Activated CD4-positive, CD25-positive, alpha-beta regulatory T cell treated with anti-CD3 and anti-CD28 coated beads, Interleukin-2, amount 50 U/mL, for 16 hours (primary cell): ENCODE measurements around the gene C19orf81.

Source experiments
- DNase-seq: peaks from one replicate; pipeline ENCODE4 v3.0.0-alpha.2; 2020; ENCODE audit warnings: low read depth, low spot score

C19orf81 gene

DNA sequence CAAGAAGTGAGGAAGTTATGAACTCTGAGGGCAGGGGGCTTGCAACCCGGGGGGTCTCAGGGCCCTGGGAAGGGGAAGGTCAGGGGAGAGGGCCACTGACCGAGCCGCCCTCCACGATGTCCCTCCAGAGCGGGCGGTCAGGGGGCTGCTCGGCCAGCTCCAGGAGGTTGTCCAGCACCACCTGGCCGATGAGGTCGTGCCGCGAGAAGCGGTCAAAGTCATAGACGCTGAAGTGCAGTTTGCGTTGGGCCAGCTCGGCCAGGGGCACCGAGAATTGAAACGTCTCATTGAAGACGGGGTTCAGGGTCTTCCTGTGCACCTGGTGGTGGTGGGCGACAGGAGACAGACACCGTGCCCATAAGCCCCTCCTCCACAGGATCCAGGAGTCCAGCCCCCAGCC is 20.1 kb upstream of the C19orf81 start:
- DNase-seq = no peak

DNA sequence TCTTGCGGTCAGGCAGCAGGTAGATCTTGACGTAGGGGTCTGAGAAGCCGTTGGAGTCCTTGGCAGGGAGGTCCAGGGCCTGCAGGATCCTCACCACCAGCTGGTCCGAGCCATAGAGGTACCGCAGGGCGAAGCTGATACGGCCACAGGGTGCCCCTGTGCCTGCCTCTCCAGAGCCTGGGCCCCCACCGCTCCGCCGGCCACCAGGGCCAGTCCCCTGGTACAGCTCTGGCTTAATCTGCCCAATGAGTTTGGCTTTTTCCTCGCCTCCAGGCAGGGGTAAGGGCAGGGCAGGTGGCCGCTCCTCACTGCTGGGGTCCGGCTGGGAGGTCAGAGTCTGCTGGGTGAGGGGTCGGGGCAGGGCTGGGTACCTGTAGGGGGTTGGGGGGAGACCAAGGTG is 19.4 kb upstream of the C19orf81 start:
- DNase-seq = no peak

GRCh38 chr19:50632151-50632835 is 17.0 kb upstream of the C19orf81 start:
- no peak for DNase-seq

- DNase-seq = no peak
Observed at GRCh38 chr19:50633359-50633758, 15.9 kb upstream of the C19orf81 start.

GRCh38 chr19:50633973-50634372 is 15.3 kb upstream of the C19orf81 start:
- no peak for DNase-seq

DNA sequence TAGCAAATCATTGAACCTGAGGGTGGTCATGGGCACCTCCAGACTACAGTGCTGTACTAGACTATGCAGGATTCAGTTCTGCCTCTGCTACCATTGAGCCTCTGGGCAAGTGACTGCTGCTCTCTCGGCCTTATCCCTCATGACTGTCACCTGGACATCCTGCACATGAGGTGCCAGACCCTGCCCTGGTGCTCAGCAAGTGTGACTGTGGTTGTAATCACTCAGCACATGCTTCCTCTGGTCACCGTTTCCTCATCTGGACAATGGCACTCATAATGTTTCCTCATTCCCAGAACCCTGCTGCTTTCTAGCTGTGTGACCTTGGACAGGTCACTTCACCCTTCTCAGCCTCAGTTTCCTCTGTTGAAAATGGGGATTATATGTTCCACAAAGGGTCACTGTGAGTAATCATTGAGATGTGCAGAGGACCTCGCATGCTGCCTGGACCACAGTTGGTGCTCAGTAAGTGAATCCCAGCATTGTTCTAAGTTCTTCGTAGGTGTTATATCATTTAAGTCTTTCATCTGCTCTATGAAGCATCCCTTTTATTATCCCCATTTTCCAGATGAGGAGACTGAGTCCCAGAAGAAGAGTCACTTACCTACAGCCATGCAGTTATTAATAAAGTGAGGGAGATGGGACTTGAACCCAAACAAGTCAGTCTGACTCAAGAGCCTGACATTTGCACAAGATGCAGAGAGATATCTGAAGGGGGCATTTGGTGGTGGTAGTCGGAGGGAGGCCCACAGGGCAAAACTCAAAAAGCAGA is 12.7 kb upstream of the C19orf81 start:
- no peak for DNase-seq

- no peak for DNase-seq
Observed at GRCh38 chr19:50638600-50638999, 10.6 kb upstream of the C19orf81 start.

GRCh38 chr19:50639121-50640112 is 9.8 kb upstream of the C19orf81 start, which contains the start of gene SYT3:
Gene SYT3 (minus strand): TSS chr19:50639881. CDS start chr19:50637411, 2,470 bp downstream.
- DNase-seq = no peak

GRCh38 chr19:50640368-50640767 is 8.9 kb upstream of the C19orf81 start:
- DNase-seq = no peak

DNA sequence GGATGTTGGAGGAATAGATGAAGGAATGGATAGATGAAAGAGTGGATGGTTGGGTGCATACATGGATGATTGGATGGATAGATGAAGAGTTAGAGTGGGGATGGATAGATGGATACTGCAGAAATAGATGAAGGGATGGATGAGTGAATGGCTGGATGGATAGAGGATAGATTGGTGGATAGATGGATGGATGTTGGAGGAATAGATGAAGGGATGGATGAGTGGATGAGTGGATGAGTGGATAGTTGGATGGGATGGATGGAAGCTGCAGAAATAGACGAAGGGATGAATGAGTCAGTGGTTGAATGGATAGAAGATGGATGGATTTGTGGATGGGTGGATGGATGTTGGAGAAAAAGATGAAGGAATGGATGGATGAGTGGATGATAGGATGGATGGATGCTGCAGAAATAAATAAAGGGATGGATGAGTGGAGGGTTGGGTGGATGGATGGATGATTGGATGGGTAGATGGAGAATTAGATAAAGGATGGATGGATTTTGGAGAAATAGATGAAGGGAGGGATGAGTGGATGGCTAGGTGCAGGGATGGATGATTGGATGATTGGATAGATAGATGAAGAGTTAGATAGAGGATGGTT is 4.8 kb upstream of the C19orf81 start:
- DNase-seq = no peak

- no peak for DNase-seq
Observed at GRCh38 chr19:50645107-50645506, 4.1 kb upstream of the C19orf81 start.

GRCh38 chr19:50646074-50646807 is 3.0 kb upstream of the C19orf81 start:
- no peak for DNase-seq

DNA sequence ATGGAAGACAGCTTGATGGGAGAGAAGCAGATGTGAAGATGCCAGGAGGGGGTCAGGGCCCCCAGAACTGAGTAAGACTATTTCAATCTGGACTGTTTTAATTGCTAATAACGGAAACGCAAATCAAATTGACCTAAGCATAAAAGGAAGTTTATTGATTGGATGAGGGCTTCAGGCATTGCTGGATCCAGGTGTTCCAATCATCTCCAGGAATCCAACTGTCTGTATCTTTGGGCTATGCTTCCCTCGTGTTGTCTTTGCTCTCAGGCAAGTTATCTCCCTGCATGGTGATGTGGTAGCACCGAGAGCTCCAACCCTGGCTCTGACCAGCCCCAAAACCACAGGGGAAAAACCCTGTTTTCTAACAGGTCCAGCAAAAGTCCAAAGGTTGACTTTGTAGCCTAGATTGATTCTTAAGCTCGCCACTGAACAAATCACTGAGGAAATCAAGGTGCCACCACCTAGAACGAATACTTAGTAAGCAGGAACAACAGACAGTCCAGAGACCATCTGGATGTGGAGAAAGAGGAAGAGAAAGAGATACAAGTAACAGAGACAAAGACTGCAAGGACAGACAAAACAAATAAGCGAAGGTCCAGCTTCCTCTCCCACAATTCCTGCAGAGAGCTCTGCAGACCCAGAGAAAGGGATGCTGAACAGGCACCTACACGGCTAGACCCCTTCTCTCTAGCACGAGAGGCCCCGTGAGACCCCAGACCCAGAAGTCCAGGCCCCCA is 1.2 kb upstream of the C19orf81 start:
- DNase-seq = no peak

DNA sequence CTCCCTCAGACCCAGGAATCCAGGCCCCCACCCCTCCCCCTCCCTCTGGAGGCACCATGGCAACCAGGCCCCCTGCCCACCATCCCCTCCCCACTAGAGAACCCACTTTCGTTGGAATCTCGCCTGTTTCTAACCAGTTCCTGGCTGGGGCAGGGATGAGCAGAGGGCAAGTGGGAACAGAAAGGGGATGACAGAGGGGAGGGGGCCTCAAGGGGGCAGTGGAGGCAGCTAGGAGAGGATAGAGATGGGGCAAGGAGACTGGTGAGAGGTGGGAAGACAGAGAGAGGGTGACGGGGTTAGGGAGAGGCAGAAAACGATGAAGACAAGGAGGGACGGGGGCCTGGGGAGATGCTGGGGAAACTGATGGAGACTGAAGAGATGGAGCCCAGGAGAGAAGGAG is 586 bp upstream of the C19orf81 start:
- no peak for DNase-seq

- DNase-seq = no peak
Observed at GRCh38 chr19:50651174-50651573, 1.9 kb downstream of the C19orf81 start.

DNA sequence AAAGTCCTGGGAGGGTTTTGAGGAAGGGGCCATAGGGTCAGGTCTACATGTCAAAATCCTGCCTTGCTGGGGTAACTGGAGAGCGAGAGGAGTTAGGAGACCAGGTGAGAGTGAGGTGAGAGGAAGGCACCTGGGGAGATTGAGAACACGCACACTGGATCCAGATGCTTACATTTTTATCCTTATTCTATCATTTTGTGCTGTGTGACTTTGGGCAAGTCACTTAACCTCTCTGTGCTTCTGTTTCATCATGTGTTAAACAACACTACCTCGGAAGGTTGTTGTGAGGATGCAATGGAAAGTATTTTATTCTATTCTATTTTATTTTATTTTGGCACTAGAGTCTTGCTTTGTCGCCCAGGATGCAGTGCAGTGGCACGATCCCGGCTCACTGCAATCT is 3.5 kb downstream of the C19orf81 start:
- DNase-seq = no peak

GRCh38 chr19:50654882-50655281 is 5.6 kb downstream of the C19orf81 start:
- no peak for DNase-seq

GRCh38 chr19:50657222-50657669 is 8.0 kb downstream of the C19orf81 start:
- DNase-seq = no peak

DNA sequence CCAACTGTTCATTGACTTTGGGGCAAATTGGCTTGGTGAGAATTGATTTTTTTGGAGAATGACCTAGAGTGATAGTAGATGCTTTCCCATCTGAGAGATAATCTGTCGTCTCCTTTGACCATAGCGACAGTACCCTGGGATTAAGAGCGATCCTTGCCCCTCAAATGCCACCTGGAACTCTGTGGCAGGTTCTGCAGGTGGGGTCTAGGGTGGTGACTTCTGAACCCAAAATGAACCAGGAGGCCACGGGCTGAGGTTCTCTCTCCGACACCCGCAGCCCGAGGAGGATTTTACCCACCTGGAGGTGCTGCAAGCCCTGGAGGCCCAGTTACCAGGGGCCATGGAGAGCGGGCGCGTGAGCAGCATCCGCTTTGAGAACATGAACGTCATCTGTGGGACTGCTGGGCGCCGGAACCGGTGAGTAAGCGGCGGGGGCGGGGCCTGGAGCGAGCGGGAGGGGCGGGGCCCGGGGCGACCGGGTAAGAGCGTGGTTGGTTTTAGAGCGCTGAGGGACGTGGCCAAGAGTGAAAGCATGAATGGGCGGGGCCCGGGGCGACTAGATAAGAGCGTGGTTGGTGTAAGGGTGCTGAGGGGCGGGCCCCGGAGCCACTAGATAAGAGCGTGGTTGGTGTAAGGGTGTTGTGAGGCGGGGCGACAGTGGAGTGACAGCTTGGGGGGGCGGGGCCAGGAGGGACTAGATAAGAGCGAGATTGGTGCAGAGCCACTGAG is 8.6 kb downstream of the C19orf81 start:
- peak; percentile 43 for DNase-seq
